GM23338 (cell line): ENCODE measurements around the gene SYT13. TPM values are rescaled to one million over a fixed set of nuclear protein-coding genes. Genes with fewer than 3 reads are reported as not detected.

Experiments
- ATAC-seq: fragments of 200-7000 bp; cut with Tn5 transposase; 3 replicates; pipeline ENCODE4 v1.9.1; 2020
- DNase-seq: peaks from one replicate; pipeline ENCODE4 v3.0.0-alpha.2; 2015; ENCODE audit warnings: low spot score
- H2AFZ ChIP-seq: fragments of 200-600 bp; sonication (generic); 2 replicates; pipeline ENCODE4 v1.8.0; 2016; ENCODE audit warnings: antibody characterized with exemption, mild to moderate bottlenecking, moderate library complexity
- H3F3A ChIP-seq: fragments of 200-600 bp; sonication (generic); replicated peaks from 2 replicates; pipeline ENCODE4 v1.8.0; 2017; ENCODE audit warnings: antibody characterized with exemption, mixed run types, low read depth
- H3K27ac ChIP-seq: fragments of 200-600 bp; sonication (generic); 2 replicates; pipeline ENCODE4 v1.6.1; 2016; ENCODE audit warnings: low read depth
- H3K27me3 ChIP-seq: fragments of 200-600 bp; sonication (generic); 2 replicates; pipeline ENCODE4 v1.8.0; 2016; ENCODE audit warnings: mild to moderate bottlenecking, mixed run types, moderate library complexity; ENCODE audit not compliant: insufficient read depth
- H3K36me3 ChIP-seq: fragments of 200-600 bp; sonication (generic); 2 replicates; pipeline ENCODE4 v1.8.0; 2016; ENCODE audit warnings: mild to moderate bottlenecking; ENCODE audit not compliant: insufficient read depth
- H3K4me1 ChIP-seq: fragments of 200-600 bp; sonication (generic); 2 replicates; pipeline ENCODE4 v1.8.0; 2016; ENCODE audit warnings: mild to moderate bottlenecking, moderate library complexity; ENCODE audit not compliant: insufficient read depth
- H3K4me2 ChIP-seq: fragments of 200-600 bp; sonication (generic); 2 replicates; pipeline ENCODE4 v1.7.1; 2017; ENCODE audit warnings: mixed run types
- H3K4me3 ChIP-seq: fragments of 200-600 bp; sonication (generic); 2 replicates; pipeline ENCODE4 v1.6.1; 2016; ENCODE audit warnings: mixed run types
- H3K79me2 ChIP-seq: fragments of 200-600 bp; sonication (generic); replicated peaks from 2 replicates; pipeline ENCODE4 v1.8.0; 2017; ENCODE audit warnings: mild to moderate bottlenecking; ENCODE audit not compliant: insufficient read depth
- H3K9me2 ChIP-seq: fragments of 200-600 bp; sonication (generic); 2 replicates; pipeline ENCODE4 v1.8.0; 2017; ENCODE audit not compliant: insufficient read depth
- H4K20me1 ChIP-seq: fragments of 200-600 bp; sonication (generic); replicated peaks from 2 replicates; pipeline ENCODE4 v1.8.0; 2017; ENCODE audit warnings: mild to moderate bottlenecking; ENCODE audit not compliant: insufficient read depth
- H3K27ac Mint-ChIP-seq: 2 replicates; pipeline ENCODE4 v1.8.0; 2020; ENCODE audit warnings: inconsistent platforms, mild to moderate bottlenecking, moderate library complexity, mixed read lengths
- H3K27me3 Mint-ChIP-seq: 3 replicates; pipeline ENCODE4 v1.8.0; 2022; ENCODE audit warnings: low read depth, mild to moderate bottlenecking, moderate library complexity, mixed read lengths, inconsistent platforms; ENCODE audit not compliant: insufficient read depth, poor library complexity
- H3K36me3 Mint-ChIP-seq: 3 replicates; pipeline ENCODE4 v1.8.0; 2021; ENCODE audit warnings: low read depth, mild to moderate bottlenecking, inconsistent platforms, moderate library complexity, mixed read lengths
- H3K4me1 Mint-ChIP-seq: 3 replicates; pipeline ENCODE4 v1.8.0; 2020; ENCODE audit warnings: mild to moderate bottlenecking, inconsistent platforms, mixed read lengths
- H3K4me3 Mint-ChIP-seq: 3 replicates; pipeline ENCODE4 v1.8.0; 2021; ENCODE audit warnings: moderate library complexity, mild to moderate bottlenecking, inconsistent platforms, mixed read lengths
- H3K9me3 Mint-ChIP-seq: 3 replicates; pipeline ENCODE4 v1.8.0; 2020; ENCODE audit warnings: moderate library complexity, mild to moderate bottlenecking, inconsistent platforms, mixed read lengths
- CREB1 ChIP-seq: fragments of 250-450 bp; sonication (Bioruptor Pico); IDR thresholded peaks from 2 replicates; pipeline ENCODE4 v1.5.0; 2020; ENCODE audit warnings: low read depth, mild to moderate bottlenecking, moderate library complexity
- EZH2 ChIP-seq: fragments of 200-600 bp; sonication (generic); IDR thresholded peaks from one replicate; pipeline ENCODE4 v1.8.0; 2017; ENCODE audit warnings: antibody characterized with exemption, mild to moderate bottlenecking, low read depth; ENCODE audit not compliant: unreplicated experiment
- EZH2phosphoT487 ChIP-seq: fragments of 200-600 bp; sonication (generic); IDR thresholded peaks from one replicate; pipeline ENCODE4 v1.8.1; 2018; ENCODE audit warnings: antibody characterized with exemption; ENCODE audit not compliant: unreplicated experiment
- JUNB ChIP-seq: IDR thresholded peaks from one replicate; pipeline ENCODE4 v1.6.1; 2016; ENCODE audit warnings: antibody characterized with exemption; ENCODE audit not compliant: unreplicated experiment
- NANOG ChIP-seq: IDR thresholded peaks from 2 replicates; pipeline ENCODE4 v1.6.1; 2016; ENCODE audit warnings: antibody characterized with exemption, borderline replicate concordance
- POLR2AphosphoS5 ChIP-seq: IDR thresholded peaks from 2 replicates; pipeline ENCODE4 v1.6.1; 2016; ENCODE audit warnings: antibody characterized with exemption, low read depth
- STAT1 ChIP-seq: IDR thresholded peaks from one replicate; pipeline ENCODE4 v1.6.1; 2016; ENCODE audit warnings: antibody characterized with exemption; ENCODE audit not compliant: unreplicated experiment
- ZNF114 ChIP-seq: fragments of 250-450 bp; sonication (Bioruptor Pico); IDR thresholded peaks from 2 replicates; pipeline ENCODE4 v1.5.0; 2020; ENCODE audit warnings: mild to moderate bottlenecking, moderate library complexity
- ZNF331 ChIP-seq: fragments of 250-450 bp; sonication (Bioruptor Pico); IDR thresholded peaks from 2 replicates; pipeline ENCODE4 v1.5.0; 2020; ENCODE audit warnings: low read depth, mild to moderate bottlenecking, moderate library complexity
- polyA plus RNA-seq: library from polyadenylated mRNA; unstranded; fragments of >200 nt; fragmentation: Nextera tagmentation; extraction: Ambion mirVana; gene quantifications from 2 replicates; pipeline ENCODE4 v1.2.1, GENCODE V29; 2016
- total RNA-seq: library from RNA; depleted of rRNA; stranded (reverse); fragments of >200 nt; shearing (Covaris generic); gene quantifications from 2 replicates; pipeline ENCODE4 v1.2.3, GENCODE V29; 2014
- TF ChIP-seq, protein P1 (sequence below): IDR thresholded peaks from 2 replicates; pipeline ENCODE4 v1.6.1; 2016; ENCODE audit warnings: antibody characterized with exemption
- TF ChIP-seq, protein P2 (sequence below): fragments of 250-450 bp; sonication (Bioruptor Pico); IDR thresholded peaks from 2 replicates; pipeline ENCODE4 v1.5.0; 2020; ENCODE audit warnings: mild to moderate bottlenecking, moderate library complexity
- TF ChIP-seq, protein P3 (sequence below): IDR thresholded peaks from one replicate; pipeline ENCODE4 v1.6.1; 2018; ENCODE audit warnings: antibody characterized with exemption; ENCODE audit not compliant: unreplicated experiment
- TF ChIP-seq, protein P4 (sequence below), 2 experiments: fragments of 200-600 bp in 1 of 2; sonication (generic) in 1 of 2; conservative IDR thresholded peaks; 2 replicates each; pipeline versions ENCODE4 v1.5.1 to v1.6.1; 2016 to 2017; ENCODE audit warnings: antibody characterized with exemption in 2 of 2, low read depth in 2 of 2, mild to moderate bottlenecking in 2 of 2, moderate library complexity in 1 of 2

SYT13 gene
- total and polyA plus RNA-seq, 2 experiments from 2014 or later = 3.4 to 16.3 TPM

DNA sequence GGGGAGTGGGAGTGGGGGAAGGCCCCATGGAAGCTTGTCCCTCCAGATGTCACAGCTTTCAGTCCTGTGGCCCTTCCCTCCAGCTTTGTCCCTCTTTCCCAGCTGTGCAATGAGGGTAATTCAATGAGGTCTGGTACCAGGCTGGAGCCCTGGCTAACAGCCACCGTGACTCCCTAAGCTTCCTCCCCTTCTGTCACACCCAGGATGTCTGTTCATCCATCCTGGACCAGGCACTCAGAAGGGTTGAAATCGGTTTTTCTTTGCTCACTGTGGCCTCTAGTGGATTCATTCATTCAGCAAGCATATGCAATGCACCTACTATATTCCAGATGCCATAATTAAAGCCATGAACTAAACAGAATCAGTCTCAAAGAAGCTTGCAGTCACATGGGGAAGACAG lies 38.7 kb downstream of the SYT13 start:
- no peak overlapping the region for H3K4me3 ChIP-seq
- H3K27me3 ChIP-seq = no peaks in the 10 kb centered on the region
- Mint-ChIP-seq H3K36me3 (no peaks in the 10 kb centered on the region), H3K9me3 (no peaks in the 10 kb centered on the region; the same call in 2 of the 3 replicates), H3K27ac (no peak overlapping the region), H3K4me1 (peaks cover under 1% of the 10 kb centered on the region; the same call in 1 of the 3 replicates), H3K27me3 (peaks cover 6% of the 10 kb centered on the region), H3K4me3 (no peak overlapping the region)
- H3K27ac ChIP-seq = no peak overlapping the region
- ATAC-seq (no peak), DNase-seq (no peak)
- H4K20me1 ChIP-seq = peaks cover 2% of the 10 kb centered on the region; the same call in 1 of the 2 replicates
- no peaks in the 10 kb centered on the region for H3K4me1 ChIP-seq
- H3K79me2 ChIP-seq = no peaks in the 10 kb centered on the region
- H3K36me3 ChIP-seq = no peaks in the 10 kb centered on the region
- H2AFZ ChIP-seq = no peak overlapping the region
- TF ChIP-seq, protein P1, sequence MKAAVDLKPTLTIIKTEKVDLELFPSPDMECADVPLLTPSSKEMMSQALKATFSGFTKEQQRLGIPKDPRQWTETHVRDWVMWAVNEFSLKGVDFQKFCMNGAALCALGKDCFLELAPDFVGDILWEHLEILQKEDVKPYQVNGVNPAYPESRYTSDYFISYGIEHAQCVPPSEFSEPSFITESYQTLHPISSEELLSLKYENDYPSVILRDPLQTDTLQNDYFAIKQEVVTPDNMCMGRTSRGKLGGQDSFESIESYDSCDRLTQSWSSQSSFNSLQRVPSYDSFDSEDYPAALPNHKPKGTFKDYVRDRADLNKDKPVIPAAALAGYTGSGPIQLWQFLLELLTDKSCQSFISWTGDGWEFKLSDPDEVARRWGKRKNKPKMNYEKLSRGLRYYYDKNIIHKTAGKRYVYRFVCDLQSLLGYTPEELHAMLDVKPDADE = no peak
- TF ChIP-seq NANOG (no peak), ZNF331 (CRISPR knock-in tag) (no peak), CREB1 (CRISPR knock-in tag) (no peak), POLR2AphosphoS5 (no peak), EZH2 (no peak), JUNB (no peak), ZNF114 (CRISPR knock-in tag) (no peak), EZH2phosphoT487 (no peak), STAT1 (no peak)
- TF ChIP-seq, protein P2, sequence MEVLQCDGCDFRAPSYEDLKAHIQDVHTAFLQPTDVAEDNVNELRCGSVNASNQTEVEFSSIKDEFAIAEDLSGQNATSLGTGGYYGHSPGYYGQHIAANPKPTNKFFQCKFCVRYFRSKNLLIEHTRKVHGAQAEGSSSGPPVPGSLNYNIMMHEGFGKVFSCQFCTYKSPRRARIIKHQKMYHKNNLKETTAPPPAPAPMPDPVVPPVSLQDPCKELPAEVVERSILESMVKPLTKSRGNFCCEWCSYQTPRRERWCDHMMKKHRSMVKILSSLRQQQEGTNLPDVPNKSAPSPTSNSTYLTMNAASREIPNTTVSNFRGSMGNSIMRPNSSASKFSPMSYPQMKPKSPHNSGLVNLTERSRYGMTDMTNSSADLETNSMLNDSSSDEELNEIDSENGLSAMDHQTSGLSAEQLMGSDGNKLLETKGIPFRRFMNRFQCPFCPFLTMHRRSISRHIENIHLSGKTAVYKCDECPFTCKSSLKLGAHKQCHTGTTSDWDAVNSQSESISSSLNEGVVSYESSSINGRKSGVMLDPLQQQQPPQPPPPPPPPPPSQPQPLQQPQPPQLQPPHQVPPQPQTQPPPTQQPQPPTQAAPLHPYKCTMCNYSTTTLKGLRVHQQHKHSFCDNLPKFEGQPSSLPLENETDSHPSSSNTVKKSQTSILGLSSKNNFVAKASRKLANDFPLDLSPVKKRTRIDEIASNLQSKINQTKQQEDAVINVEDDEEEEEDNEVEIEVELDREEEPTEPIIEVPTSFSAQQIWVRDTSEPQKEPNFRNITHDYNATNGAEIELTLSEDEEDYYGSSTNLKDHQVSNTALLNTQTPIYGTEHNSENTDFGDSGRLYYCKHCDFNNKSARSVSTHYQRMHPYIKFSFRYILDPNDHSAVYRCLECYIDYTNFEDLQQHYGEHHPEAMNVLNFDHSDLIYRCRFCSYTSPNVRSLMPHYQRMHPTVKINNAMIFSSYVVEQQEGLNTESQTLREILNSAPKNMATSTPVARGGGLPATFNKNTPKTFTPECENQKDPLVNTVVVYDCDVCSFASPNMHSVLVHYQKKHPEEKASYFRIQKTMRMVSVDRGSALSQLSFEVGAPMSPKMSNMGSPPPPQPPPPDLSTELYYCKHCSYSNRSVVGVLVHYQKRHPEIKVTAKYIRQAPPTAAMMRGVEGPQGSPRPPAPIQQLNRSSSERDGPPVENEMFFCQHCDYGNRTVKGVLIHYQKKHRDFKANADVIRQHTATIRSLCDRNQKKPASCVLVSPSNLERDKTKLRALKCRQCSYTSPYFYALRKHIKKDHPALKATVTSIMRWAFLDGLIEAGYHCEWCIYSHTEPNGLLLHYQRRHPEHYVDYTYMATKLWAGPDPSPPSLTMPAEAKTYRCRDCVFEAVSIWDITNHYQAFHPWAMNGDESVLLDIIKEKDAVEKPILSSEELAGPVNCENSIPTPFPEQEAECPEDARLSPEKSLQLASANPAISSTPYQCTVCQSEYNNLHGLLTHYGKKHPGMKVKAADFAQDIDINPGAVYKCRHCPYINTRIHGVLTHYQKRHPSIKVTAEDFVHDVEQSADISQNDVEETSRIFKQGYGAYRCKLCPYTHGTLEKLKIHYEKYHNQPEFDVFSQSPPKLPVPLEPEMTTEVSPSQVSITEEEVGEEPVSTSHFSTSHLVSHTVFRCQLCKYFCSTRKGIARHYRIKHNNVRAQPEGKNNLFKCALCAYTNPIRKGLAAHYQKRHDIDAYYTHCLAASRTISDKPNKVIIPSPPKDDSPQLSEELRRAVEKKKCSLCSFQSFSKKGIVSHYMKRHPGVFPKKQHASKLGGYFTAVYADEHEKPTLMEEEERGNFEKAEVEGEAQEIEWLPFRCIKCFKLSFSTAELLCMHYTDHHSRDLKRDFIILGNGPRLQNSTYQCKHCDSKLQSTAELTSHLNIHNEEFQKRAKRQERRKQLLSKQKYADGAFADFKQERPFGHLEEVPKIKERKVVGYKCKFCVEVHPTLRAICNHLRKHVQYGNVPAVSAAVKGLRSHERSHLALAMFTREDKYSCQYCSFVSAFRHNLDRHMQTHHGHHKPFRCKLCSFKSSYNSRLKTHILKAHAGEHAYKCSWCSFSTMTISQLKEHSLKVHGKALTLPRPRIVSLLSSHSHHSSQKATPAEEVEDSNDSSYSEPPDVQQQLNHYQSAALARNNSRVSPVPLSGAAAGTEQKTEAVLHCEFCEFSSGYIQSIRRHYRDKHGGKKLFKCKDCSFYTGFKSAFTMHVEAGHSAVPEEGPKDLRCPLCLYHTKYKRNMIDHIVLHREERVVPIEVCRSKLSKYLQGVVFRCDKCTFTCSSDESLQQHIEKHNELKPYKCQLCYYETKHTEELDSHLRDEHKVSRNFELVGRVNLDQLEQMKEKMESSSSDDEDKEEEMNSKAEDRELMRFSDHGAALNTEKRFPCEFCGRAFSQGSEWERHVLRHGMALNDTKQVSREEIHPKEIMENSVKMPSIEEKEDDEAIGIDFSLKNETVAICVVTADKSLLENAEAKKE (CRISPR knock-in tag) = no peak
- TF ChIP-seq, protein P3, sequence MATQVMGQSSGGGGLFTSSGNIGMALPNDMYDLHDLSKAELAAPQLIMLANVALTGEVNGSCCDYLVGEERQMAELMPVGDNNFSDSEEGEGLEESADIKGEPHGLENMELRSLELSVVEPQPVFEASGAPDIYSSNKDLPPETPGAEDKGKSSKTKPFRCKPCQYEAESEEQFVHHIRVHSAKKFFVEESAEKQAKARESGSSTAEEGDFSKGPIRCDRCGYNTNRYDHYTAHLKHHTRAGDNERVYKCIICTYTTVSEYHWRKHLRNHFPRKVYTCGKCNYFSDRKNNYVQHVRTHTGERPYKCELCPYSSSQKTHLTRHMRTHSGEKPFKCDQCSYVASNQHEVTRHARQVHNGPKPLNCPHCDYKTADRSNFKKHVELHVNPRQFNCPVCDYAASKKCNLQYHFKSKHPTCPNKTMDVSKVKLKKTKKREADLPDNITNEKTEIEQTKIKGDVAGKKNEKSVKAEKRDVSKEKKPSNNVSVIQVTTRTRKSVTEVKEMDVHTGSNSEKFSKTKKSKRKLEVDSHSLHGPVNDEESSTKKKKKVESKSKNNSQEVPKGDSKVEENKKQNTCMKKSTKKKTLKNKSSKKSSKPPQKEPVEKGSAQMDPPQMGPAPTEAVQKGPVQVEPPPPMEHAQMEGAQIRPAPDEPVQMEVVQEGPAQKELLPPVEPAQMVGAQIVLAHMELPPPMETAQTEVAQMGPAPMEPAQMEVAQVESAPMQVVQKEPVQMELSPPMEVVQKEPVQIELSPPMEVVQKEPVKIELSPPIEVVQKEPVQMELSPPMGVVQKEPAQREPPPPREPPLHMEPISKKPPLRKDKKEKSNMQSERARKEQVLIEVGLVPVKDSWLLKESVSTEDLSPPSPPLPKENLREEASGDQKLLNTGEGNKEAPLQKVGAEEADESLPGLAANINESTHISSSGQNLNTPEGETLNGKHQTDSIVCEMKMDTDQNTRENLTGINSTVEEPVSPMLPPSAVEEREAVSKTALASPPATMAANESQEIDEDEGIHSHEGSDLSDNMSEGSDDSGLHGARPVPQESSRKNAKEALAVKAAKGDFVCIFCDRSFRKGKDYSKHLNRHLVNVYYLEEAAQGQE = no peak
- TF ChIP-seq, protein P4, sequence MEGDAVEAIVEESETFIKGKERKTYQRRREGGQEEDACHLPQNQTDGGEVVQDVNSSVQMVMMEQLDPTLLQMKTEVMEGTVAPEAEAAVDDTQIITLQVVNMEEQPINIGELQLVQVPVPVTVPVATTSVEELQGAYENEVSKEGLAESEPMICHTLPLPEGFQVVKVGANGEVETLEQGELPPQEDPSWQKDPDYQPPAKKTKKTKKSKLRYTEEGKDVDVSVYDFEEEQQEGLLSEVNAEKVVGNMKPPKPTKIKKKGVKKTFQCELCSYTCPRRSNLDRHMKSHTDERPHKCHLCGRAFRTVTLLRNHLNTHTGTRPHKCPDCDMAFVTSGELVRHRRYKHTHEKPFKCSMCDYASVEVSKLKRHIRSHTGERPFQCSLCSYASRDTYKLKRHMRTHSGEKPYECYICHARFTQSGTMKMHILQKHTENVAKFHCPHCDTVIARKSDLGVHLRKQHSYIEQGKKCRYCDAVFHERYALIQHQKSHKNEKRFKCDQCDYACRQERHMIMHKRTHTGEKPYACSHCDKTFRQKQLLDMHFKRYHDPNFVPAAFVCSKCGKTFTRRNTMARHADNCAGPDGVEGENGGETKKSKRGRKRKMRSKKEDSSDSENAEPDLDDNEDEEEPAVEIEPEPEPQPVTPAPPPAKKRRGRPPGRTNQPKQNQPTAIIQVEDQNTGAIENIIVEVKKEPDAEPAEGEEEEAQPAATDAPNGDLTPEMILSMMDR (conservative IDR thresholded peaks at IDR 0.05; ENCODE audit: low read depth in 2 of 2) = no peak
- no peak overlapping the region for H3K4me2 ChIP-seq
- no peaks in the 10 kb centered on the region for H3K9me2 ChIP-seq
- no peaks in the 10 kb centered on the region for H3F3A ChIP-seq
